HL-60 (cell line): ENCODE results near the gene UCN3.

ENCODE experiments used
- CTCF ChIP-seq: IDR thresholded peaks from one replicate; pipeline ENCODE4 v1.5.1; 2011; ENCODE audit warnings: low read length, control low read depth, inconsistent platforms; ENCODE audit not compliant: insufficient read depth
- GABPA ChIP-seq: IDR thresholded peaks from 2 replicates; pipeline ENCODE4 v1.6.1; 2012; ENCODE audit warnings: low read depth

- TF ChIP-seq CTCF (no peak), GABPA (no peak)
These were observed 47.1 kb downstream of the UCN3 start for GRCh38 chr10:5411941-5412276.
